Tibial artery (tissue), 4 donors: ENCODE measurements around the gene SLC24A3.

Experiments used
- DNase-seq, 2 donors: peaks; one replicate each; pipeline ENCODE4 v3.0.0-alpha.2; 2019
- H3K27ac ChIP-seq, 2 donors: fragments of 200-600 bp; sonication (generic) in 1 of 2; 1 replicate in 1 of 2; 2 replicates in 1 of 2; pipeline ENCODE4 v1.5.1; 2018 to 2019; ENCODE audit warnings: mild to moderate bottlenecking in 1 of 2
- H3K27me3 ChIP-seq, 2 donors: fragments of 200-600 bp; sonication (generic) in 1 of 2; one replicate each; pipeline versions ENCODE4 v1.5.1 to v1.6.0; 2016 to 2019
- H3K36me3 ChIP-seq, 3 donors: fragments of 200-600 bp; sonication (generic) in 2 of 3; one replicate each; pipeline ENCODE4 v1.5.1; 2016 to 2019; ENCODE audit warnings: mild to moderate bottlenecking in 2 of 3
- H3K4me1 ChIP-seq, 4 donors: fragments of 200-600 bp; sonication (generic) in 2 of 4; 1 replicate in 3 of 4; 2 replicates in 1 of 4; pipeline ENCODE4 v1.5.1; 2016 to 2019
- H3K4me3 ChIP-seq, 2 donors: fragments of 200-600 bp; sonication (generic) in 1 of 2; 1 replicate in 1 of 2; 2 replicates in 1 of 2; pipeline ENCODE4 v1.5.1; 2018 to 2019; ENCODE audit warnings: mild to moderate bottlenecking in 2 of 2
- H3K9me3 ChIP-seq, 3 donors: fragments of 200-600 bp; sonication (generic) in 1 of 3; one replicate each; pipeline ENCODE4 v1.5.1; 2016 to 2019
- CTCF ChIP-seq, 2 experiments: fragments of 200-600 bp in 1 of 2; fragments of 450-650 bp in 1 of 2; IDR thresholded peaks; one replicate each; pipeline ENCODE4 v1.5.1; 2017 to 2019; ENCODE audit warnings: antibody characterized with exemption in 2 of 2, mild to moderate bottlenecking in 1 of 2, moderate library complexity in 1 of 2
- intact Hi-C: fragments of 100-400 bp; cut with DNase I; formaldehyde crosslinking; loops from one replicate; pipeline ENCODE4 v1.15.0; 2023; ENCODE audit warnings: low total_unique reads

SLC24A3 gene

DNA sequence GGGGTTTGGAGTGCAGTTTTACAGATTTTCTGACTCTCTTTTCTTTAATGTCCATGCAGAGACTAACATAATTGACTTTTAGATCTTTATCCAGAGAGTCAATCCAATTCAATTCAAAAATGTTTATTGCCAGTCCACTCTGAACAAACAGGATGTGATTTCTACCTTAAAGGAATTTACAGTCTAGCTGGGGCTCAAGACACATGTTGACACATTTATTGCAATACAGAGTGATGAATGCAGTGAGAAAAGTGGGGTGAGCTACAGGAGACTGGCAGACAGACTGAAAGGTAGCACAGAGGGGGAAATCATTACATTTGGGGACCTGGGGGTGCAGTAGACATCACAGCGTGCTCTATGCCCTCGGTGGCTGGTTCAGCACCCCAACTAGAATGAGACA is 193.9 kb downstream of the SLC24A3 start:
- no peaks in the 10 kb centered on the region for H3K36me3 ChIP-seq
- H3K27me3 ChIP-seq, result no peaks in the 10 kb centered on the region
- no peak for TF ChIP-seq CTCF (IDR thresholded peaks at IDR 0.05)
- intact Hi-C loops, result no loop called here
- H3K9me3 ChIP-seq, result no peaks in the 10 kb centered on the region
- DNase-seq, result no peak
- peaks cover 0 to 28% (median 11%) of the 10 kb centered on the region in 4 donors for H3K4me1 ChIP-seq
- H3K27ac ChIP-seq, result no peak overlapping the region
- no peak overlapping the region for H3K4me3 ChIP-seq

- Histone ChIP-seq H3K36me3 (no peaks in the 10 kb centered on the region), H3K27ac (no peak overlapping the region), H3K4me3 (no peak overlapping the region), H3K9me3 (no peaks in the 10 kb centered on the region), H3K27me3 (no peaks in the 10 kb centered on the region), H3K4me1 (peaks cover 0 to 31% (median 11%) of the 10 kb centered on the region in 4 donors)
- no peak for DNase-seq
- intact Hi-C loops, result no loop called here
- no peak for TF ChIP-seq CTCF (IDR thresholded peaks at IDR 0.05)
These were observed 194.8 kb downstream of the SLC24A3 start for GRCh38 chr20:19407196-19407595.

GRCh38 chr20:19407736-19408135 is 195.3 kb downstream of the SLC24A3 start:
- Histone ChIP-seq H3K4me1 (peaks cover 0 to 31% (median 11%) of the 10 kb centered on the region in 4 donors), H3K9me3 (no peaks in the 10 kb centered on the region), H3K4me3 (no peak overlapping the region), H3K27me3 (no peaks in the 10 kb centered on the region), H3K27ac (no peak overlapping the region), H3K36me3 (no peaks in the 10 kb centered on the region)
- TF ChIP-seq CTCF (IDR thresholded peaks at IDR 0.05), result no peak
- DNase-seq, result no peak
- intact Hi-C loops, result no loop called here

GRCh38 chr20:19408971-19409370 is 196.5 kb downstream of the SLC24A3 start:
- intact Hi-C loops, result no loop called here
- no peak overlapping the region for H3K27ac ChIP-seq
- no peak for TF ChIP-seq CTCF (IDR thresholded peaks at IDR 0.05)

GRCh38 chr20:19411811-19412210 is 199.4 kb downstream of the SLC24A3 start:
- no peaks in the 10 kb centered on the region for H3K36me3 ChIP-seq
- no peak for TF ChIP-seq CTCF (IDR thresholded peaks at IDR 0.05)
- no peak overlapping the region for H3K4me3 ChIP-seq
- peaks cover 0 to 22% (median 9%) of the 10 kb centered on the region in 4 donors for H3K4me1 ChIP-seq
- intact Hi-C loops, result no loop called here
- H3K27ac ChIP-seq, result no peak overlapping the region
- no peak for DNase-seq
- no peaks in the 10 kb centered on the region for H3K27me3 ChIP-seq
- H3K9me3 ChIP-seq, result no peaks in the 10 kb centered on the region

More at GRCh38 chr20:19408971-19409370, 196.5 kb downstream of the SLC24A3 start:
- Histone ChIP-seq H3K9me3 (no peaks in the 10 kb centered on the region), H3K27me3 (no peaks in the 10 kb centered on the region), H3K4me1 (peaks cover 0 to 31% (median 11%) of the 10 kb centered on the region in 4 donors), H3K36me3 (no peaks in the 10 kb centered on the region), H3K4me3 (no peak overlapping the region)
- DNase-seq, result no peak

DNA sequence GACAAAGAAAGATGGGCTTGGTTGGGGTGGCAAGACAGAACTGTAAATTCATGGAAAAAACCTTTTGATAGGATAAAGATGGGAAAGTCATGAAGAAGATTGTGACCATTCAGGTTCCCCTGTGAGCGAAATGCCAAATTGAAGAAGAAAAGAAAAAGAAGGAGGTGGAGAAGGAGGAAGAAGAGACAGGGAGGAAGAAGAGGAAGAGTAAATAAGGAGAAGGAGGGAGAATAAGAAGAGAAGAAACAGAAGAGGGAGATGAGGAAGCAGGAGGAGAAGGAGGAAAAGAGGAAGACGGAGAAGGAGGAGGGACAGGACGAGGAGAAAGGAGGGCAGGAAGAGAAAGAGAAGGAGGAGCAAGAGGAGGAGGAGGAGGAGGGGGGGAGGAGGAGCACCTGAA is 199.8 kb downstream of the SLC24A3 start:
- Histone ChIP-seq H3K9me3 (no peaks in the 10 kb centered on the region), H3K27ac (no peak overlapping the region), H3K4me3 (no peak overlapping the region), H3K36me3 (no peaks in the 10 kb centered on the region), H3K27me3 (no peaks in the 10 kb centered on the region), H3K4me1 (peaks cover 0 to 20% (median 7%) of the 10 kb centered on the region in 4 donors)
- DNase-seq, result no peak
- intact Hi-C loops, result no loop called here
- no peak for TF ChIP-seq CTCF (IDR thresholded peaks at IDR 0.05)
